Measurements from ENCODE around the gene MYL11.
A peak's percentile ranks its signal among the peaks of the same experiment; 100 is the strongest.
"Not testable (repeated sequence)": the region's sequence is repeated elsewhere in the genome, so short reads cannot be mapped to it uniquely, and the experiment has no call there.

The MYL11 gene

DNA sequence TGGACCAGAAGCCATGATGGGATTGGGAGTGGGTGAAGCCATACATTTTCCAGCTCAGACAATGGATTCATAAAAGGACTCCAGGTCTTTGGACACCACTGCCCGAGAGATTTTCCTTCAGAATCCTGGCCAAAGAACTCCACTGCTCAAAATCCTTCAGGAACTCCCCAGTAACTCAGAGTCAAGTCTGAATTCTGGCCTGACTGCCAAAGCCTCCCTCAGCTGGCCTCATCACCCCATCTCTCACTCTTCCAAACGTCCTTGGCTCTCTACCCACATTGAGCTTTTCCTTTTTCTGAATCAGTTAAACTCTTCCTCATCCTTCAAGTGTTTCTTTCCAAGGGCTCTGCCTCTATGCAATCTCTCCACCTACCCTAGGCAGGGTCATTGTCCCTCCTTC, 8.9 kb downstream of the MYL11 start:
- no peak for DNase-seq
- Mint-ChIP-seq H3K27me3 (no peaks in the 10 kb centered on the region), H3K4me3 (peak overlapping the region; percentile 90), H3K27ac (peak overlapping the region; percentile 96), H3K4me1 (peaks cover 44% of the 10 kb centered on the region), H3K36me3 (ENCODE audit: low read depth) (peaks cover 17% of the 10 kb centered on the region), H3K9me3 (no peaks in the 10 kb centered on the region)
- no peak for ATAC-seq

DNA sequence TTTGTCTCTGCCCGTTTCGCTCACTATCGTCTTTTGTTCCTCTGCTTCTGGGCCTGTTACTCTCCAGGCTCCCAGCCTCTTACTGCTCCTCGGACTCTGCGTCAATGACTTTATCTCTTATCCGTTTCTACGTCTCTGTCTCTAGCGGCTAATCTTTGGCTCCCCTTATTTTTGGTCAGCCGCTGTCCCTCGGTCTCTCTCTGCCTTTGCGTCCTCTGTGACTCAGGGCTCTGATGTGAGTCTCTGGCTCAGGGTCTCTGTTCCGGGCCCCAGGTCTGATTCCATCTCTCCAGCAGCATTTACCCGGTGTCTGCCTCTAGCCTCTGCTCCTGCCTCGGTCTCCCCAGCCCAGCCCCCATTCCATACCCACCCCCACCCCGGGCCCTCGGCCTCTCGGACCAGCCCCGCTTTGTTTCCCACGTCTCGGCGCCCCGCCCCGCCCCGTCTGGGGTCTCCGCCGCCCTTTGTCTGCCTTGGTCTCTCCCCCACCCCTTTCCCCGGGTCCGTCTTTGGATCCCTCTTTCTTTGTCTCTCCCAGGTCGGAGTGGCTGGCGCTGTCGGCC, 20.1 kb downstream of the MYL11 start:
- Mint-ChIP-seq H3K4me1 (peaks cover 39% of the 10 kb centered on the region), H3K9me3 (no peaks in the 10 kb centered on the region), H3K4me3 (peak overlapping the region; percentile 85), H3K27me3 (no peaks in the 10 kb centered on the region), H3K36me3 (ENCODE audit: low read depth) (peaks cover 15% of the 10 kb centered on the region), H3K27ac (peak overlapping the region; percentile 68)
- DNase-seq: no peak
- no peak for ATAC-seq

DNA sequence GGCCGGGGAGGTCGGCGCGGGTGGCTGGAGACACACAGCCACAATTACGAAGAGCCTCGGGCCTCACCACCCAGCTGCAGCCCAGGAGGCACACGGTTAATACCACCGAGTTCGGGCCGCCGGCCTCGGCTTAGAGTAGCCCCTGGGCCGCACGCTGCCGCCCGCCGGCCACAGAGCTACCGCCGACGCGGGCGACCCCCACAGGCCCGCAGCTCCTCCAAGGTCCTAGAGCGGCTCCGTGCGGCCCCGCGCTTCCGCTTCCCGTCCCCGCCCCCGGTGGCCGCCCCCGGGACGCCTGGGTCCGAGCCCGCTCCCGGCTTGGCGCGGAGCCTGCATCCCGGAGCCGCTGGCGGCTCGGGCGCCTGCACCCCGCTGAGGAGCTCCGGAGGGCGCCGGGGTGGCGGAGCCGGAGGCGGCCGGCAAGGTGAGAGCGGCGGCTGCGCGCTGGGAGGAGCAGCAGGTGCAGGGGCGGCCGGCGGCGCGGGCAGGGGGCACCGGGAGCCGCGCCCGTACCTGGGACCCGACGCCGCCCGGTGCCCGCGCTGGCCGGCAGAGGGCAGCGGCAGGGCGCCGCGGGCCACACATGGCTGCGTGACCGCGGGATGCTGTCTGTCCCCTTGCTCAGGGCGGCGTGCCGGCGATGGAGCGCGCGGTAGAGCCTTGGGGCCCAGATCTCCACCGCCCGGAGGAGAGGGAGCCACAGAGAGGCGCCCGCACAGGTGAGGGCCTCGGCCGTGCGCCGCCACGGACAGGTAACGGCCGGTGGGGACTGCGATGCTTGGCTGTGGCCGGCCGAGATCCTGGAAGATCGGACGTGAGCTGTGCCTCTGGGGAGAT, 20.8 kb downstream of the MYL11 start, which contains the start of gene ZNF48:
TSS of gene ZNF48 (plus strand) at position 266 of the 837 bp plus-strand sequence. CDS start at position 641, 375 bp downstream.
- Mint-ChIP-seq H3K27ac (peak within 1 kb of the TSS; percentile 68), H3K4me3 (peak within 1 kb of the TSS; percentile 85), H3K4me1 (peaks cover 46% of the 10 kb centered on the region), H3K36me3 (ENCODE audit: low read depth) (peaks cover 15% of the 10 kb centered on the region), H3K27me3 (no peaks in the 10 kb centered on the region), H3K9me3 (no peaks in the 10 kb centered on the region)
- ATAC-seq (peak; percentile 58), DNase-seq (peak; percentile 68)

DNA sequence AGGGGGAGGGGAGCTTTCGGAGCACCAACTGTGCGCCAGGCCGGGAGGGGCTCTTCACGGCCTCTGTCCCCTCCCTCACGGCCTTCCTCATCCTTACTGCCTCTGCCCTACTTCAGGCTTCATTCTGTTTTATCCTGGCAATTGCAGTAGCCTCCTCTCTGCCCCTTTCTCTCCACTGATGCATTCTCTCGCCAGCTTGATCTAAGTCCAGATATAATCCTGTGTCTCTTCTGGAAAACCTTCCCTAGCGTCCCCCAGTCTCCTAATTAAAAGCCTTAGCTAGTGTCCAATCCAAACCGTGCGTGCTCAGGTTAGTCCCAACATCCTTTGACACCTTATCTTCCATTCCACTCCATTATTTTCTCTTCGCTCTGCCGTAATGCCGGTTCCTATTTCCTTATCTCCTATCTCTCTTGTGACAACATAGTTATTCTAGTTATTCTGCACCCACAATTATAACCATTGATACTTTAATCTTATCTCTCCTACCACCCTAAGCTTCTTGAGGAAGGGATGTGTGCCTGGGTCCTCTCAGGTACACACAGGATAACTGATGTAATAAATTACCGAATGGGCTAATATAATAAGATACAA, 21.5 kb downstream of the MYL11 start:
- ATAC-seq: peak; percentile 7

DNA sequence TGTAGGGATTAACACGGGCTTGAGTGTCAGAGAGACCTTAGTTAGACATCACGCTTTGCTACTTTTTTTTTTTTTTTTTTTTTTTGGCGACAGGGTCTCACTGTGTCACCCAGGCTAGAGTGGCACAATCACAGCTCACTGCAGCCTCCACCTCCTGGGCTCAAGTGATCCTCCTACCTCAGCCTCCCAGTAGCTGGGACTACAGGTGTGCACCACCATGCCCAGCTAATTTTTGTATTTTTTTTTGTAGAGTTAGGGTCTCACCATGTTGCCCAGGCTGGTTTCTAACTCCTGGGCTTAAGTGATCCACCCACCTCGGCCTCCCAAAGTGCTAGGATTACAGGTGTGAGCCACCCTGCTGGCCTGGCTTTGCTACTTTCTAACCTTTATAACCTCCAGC, 22.0 kb downstream of the MYL11 start:
- H3K9me3 Mint-ChIP-seq: not testable (repeated sequence)

More for the DNA sequence above, 21.5 kb downstream of the MYL11 start:
- peak overlapping the region; percentile 32 for H3K27ac Mint-ChIP-seq
- peaks cover 53% of the 10 kb centered on the region for H3K4me1 Mint-ChIP-seq
- no peaks in the 10 kb centered on the region for H3K27me3 Mint-ChIP-seq
- no peak for DNase-seq
- H3K4me3 Mint-ChIP-seq: peak overlapping the region; percentile 85
- peaks cover 15% of the 10 kb centered on the region for H3K36me3 Mint-ChIP-seq (ENCODE audit: low read depth)
- no peaks in the 10 kb centered on the region for H3K9me3 Mint-ChIP-seq

DNA sequence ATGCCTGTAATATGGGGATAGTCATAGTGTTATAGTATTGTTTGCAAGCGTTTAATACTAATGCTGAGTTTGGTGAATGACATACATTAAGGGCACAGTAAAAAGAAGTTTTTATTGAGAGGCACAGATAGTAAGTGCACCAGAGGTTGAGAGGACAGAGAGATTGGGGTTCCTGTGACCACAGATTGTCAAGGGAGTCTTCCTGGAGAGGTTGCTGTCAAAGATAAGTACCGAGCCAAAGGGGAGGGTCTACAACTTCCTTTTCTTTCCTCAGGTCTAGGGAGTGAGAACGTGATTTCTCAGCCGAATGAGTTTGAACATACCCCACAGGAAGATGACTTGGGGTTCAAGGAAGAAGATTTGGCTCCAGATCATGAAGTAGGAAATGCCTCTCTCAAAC, 22.5 kb downstream of the MYL11 start:
- DNase-seq (no peak), ATAC-seq (no peak)
- H3K36me3 Mint-ChIP-seq (ENCODE audit: low read depth): peaks cover 15% of the 10 kb centered on the region
- H3K27me3 Mint-ChIP-seq: no peaks in the 10 kb centered on the region
- no peak overlapping the region for H3K27ac Mint-ChIP-seq
- peak overlapping the region; percentile 85 for H3K4me3 Mint-ChIP-seq
- peaks cover 59% of the 10 kb centered on the region for H3K4me1 Mint-ChIP-seq
- H3K9me3 Mint-ChIP-seq: no peaks in the 10 kb centered on the region

More for the DNA sequence above, 22.0 kb downstream of the MYL11 start:
- DNase-seq, ATAC-seq, H3K27me3 Mint-ChIP-seq, H3K27ac Mint-ChIP-seq: not testable (repeated sequence)
- Mint-ChIP-seq H3K36me3 (ENCODE audit: low read depth) (peaks cover 15% of the 10 kb centered on the region), H3K4me1 (peaks cover 57% of the 10 kb centered on the region), H3K4me3 (peak overlapping the region; percentile 85)

DNA sequence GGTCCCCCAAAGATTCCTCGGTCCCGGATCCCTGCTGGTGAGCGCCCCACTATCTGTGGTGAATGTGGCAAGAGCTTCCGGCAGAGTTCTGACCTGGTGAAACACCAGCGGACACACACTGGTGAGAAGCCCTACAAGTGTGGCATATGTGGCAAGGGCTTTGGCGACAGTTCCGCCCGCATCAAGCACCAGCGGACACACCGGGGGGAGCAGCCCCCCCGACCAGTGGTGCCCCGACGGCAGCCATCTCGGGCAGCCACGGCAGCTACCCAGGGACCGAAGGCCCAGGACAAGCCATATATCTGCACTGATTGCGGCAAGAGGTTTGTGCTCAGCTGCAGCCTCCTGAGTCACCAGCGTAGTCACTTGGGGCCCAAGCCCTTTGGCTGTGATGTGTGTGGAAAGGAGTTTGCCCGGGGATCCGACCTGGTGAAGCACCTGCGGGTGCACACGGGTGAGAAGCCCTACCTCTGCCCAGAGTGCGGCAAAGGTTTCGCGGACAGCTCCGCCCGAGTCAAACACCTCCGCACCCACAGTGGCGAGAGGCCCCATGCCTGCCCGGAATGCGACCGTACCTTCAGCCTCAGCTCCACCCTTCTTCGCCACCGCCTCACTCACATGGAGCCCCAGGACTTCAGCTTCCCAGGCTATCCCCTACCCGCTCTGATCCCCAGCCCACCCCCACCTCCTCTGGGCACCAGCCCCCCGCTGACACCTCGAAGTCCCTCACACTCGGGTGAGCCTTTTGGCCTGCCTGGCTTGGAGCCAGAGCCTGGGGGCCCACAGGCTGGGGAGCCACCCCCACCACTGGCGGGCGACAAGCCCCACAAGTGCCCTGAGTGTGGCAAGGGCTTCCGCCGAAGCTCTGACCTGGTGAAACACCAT, 23.4 kb downstream of the MYL11 start:
- Mint-ChIP-seq H3K4me3 (no peak overlapping the region), H3K27ac (no peak overlapping the region), H3K4me1 (peaks cover 59% of the 10 kb centered on the region), H3K9me3 (no peaks in the 10 kb centered on the region), H3K36me3 (ENCODE audit: low read depth) (peaks cover 15% of the 10 kb centered on the region), H3K27me3 (no peaks in the 10 kb centered on the region)
- ATAC-seq: no peak
- DNase-seq: no peak

DNA sequence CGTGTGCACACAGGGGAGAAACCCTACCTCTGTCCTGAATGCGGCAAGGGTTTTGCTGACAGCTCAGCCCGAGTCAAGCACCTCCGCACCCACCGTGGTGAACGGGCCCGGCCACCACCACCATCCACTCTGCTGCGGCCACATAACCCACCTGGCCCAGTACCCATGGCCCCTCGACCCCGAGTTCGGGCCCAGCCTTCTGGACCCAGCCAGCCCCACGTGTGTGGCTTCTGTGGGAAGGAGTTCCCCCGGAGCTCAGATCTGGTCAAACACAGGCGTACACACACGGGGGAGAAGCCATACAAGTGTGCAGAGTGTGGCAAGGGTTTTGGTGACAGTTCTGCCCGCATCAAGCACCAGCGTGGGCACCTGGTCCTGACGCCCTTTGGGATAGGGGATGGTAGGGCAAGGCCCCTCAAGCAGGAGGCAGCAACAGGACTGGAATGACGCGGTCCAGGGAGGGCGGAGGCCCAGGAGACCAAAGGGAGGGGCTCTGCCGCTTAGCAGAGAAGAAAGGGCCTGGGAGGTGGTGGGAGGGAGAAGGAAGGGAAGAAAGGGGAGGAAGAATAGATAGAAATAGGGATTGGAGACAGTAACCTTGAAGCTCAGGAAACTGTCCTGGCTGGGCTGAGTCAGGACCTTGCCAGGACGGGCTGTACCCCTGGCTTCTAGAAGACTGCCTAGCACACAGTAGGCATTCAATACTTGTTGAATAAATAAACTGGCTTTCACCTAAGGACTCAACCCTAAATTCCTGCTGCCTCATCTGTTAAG, 24.2 kb downstream of the MYL11 start:
- Mint-ChIP-seq H3K9me3 (no peaks in the 10 kb centered on the region), H3K4me1 (peaks cover 59% of the 10 kb centered on the region), H3K4me3 (peak overlapping the region; percentile 76), H3K36me3 (ENCODE audit: low read depth) (peaks cover 15% of the 10 kb centered on the region), H3K27ac (peak overlapping the region; percentile 65), H3K27me3 (no peaks in the 10 kb centered on the region)
- ATAC-seq (no peak), DNase-seq (no peak)

DNA sequence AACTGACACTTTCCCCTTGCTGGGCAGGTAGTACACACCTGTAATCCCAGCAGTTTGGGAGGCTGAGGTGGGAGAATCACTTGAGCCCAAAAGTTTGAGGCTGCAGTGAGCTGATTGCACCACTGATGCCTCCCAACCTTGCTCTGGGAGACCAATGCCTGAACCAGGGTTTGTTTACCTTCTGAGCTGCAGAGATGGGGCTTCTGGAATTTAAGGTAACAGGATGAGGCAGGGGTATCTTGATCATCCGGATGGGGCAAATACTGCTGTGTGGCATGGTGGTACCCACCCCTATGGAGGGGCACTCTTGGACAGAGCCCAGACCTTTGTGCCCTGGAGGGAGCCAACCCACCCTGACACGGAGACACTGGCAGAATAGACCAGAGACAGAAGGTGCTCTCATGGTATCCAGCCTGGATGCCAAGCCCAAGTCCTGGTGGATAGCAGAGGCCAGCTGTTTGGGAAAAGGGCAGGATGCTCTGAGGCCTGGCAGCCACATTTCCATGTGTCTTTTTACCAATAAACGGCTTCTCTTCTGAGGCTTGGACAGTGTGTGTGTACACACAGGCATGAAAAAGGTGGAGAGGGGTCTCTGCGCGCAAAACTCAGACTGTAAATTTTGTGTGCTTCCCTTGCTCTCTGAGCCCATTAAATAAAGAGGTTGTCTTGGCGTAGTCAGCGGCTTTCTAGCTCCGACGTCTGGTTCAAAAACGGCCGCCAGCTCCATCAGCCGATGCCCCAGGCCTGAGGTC, 25.0 kb downstream of the MYL11 start:
- ATAC-seq (no peak), DNase-seq (no peak)
- peaks cover 15% of the 10 kb centered on the region for H3K36me3 Mint-ChIP-seq (ENCODE audit: low read depth)
- no peaks in the 10 kb centered on the region for H3K9me3 Mint-ChIP-seq
- H3K27me3 Mint-ChIP-seq: no peaks in the 10 kb centered on the region
- H3K27ac Mint-ChIP-seq: peak overlapping the region; percentile 87
- H3K4me1 Mint-ChIP-seq: peaks cover 54% of the 10 kb centered on the region
- H3K4me3 Mint-ChIP-seq: peak overlapping the region; percentile 76

DNA sequence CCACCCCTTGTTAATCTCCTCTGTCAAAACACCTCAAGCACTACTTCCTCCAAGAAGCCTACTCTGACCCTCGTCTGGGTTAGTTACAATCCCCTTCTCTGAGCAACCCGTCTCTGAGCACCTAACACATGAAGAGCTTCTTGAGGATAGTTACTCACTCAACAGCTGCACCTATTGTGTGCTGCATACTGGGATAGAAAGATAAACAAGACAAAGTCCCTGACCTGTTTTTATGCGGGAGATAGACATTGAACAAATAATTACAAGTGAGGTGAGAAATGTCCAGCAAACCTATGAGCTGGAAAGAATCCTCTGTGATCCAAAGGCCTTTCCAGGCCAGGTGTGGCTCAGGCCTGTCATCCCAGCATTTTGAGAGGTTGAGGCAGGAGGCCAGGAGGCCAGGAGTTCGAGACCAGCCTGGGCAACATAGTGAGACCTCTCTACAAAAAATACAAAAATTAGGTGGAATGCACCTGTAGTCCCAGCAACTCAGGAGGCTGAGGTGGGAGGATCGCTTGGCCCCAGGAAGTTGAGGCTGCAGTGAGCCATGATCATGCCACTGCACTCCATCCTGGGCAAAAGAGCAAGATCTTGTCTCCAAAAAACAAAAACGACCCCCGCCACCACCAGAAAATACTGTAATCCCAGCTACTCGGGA, 27.3 kb downstream of the MYL11 start:
- Mint-ChIP-seq H3K36me3 (ENCODE audit: low read depth) (peaks cover 11% of the 10 kb centered on the region), H3K27me3 (no peaks in the 10 kb centered on the region), H3K4me3 (peak overlapping the region; percentile 76), H3K27ac (peak overlapping the region; percentile 32), H3K4me1 (peaks cover 50% of the 10 kb centered on the region), H3K9me3 (no peaks in the 10 kb centered on the region)
- ATAC-seq (no peak), DNase-seq (no peak)

DNA sequence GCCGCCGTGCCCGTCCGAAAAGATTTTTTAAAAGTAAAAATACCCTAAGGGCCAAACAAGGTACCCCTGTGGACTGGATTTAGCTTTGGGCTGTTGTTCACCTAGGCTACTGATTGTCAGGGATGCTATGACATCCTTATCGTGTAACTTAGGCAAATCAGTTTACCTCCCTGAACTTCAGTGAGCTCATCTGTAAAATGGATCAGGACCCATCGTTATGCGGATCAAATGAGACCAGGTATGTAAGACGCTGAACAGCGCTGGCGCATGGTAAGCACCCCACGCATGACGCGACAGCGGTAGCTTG, 32.1 kb downstream of the MYL11 start:
- H3K27ac Mint-ChIP-seq: peak overlapping the region; percentile 98
- H3K9me3 Mint-ChIP-seq: no peaks in the 10 kb centered on the region
- no peak for DNase-seq
- ATAC-seq: no peak
- H3K27me3 Mint-ChIP-seq: no peaks in the 10 kb centered on the region
- peaks cover 30% of the 10 kb centered on the region for H3K4me1 Mint-ChIP-seq
- peak overlapping the region; percentile 88 for H3K4me3 Mint-ChIP-seq
- H3K36me3 Mint-ChIP-seq (ENCODE audit: low read depth): peaks cover 6% of the 10 kb centered on the region

DNA sequence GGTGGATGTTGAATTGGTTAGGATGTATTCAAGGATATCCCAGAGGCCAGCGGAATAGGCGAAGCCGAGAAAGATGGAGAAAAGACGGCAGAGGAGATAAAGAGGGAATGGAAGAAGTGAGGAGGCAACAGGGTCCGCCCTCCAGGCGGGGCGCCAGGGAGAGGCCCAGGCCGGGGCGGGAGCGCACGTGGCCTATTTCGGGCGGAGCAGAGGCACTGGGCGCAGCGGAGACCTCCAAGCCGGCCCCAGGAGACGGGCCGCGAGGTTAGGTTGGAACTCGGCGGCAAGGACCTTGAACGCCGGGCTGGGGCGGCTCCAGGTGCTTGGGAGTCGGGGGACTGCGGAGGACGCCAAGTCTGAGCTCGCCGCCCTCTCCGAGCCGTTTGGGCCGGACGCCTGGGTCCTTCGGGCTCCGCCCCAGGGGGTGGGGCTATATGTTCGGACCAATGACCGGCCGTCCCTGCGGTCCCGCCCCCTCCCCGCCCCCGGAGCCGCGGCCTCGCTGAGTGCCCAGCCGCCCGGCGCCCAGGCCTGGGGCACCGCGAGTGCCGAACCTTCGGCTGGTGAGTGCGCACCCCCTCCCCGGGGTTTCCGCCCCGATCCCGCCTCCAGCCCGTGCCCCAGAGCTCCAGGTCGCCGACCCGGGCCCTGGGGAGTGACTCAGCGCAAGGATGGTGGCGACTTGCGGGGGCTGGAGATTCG, 32.7 kb downstream of the MYL11 start, which contains the start of gene ZNF771:
TSS of gene ZNF771 (plus strand) at position 505 of the 702 bp plus-strand sequence. CDS start 448 bp downstream, outside the sequence.
- no peaks in the 10 kb centered on the region for H3K9me3 Mint-ChIP-seq
- H3K27me3 Mint-ChIP-seq: no peaks in the 10 kb centered on the region
- ATAC-seq (peak; percentile 84), DNase-seq (peak; percentile 96)
- peaks cover 34% of the 10 kb centered on the region for H3K4me1 Mint-ChIP-seq
- H3K27ac Mint-ChIP-seq: peak within 1 kb of the TSS; percentile 98
- H3K4me3 Mint-ChIP-seq: peak within 1 kb of the TSS; percentile 88
- H3K36me3 Mint-ChIP-seq (ENCODE audit: low read depth): peaks cover 10% of the 10 kb centered on the region
